HEK293 (cell line): ENCODE results near the gene WDPCP.

Experiments
- CTCF ChIA-PET: fragments of 350-600 bp; formaldehyde crosslinking; extraction: SDS; loops from one replicate; lab custom pipeline; 2021; ENCODE audit warnings: antibody characterized with exemption; lab: Yijun Ruan, JAX
- POLR2A ChIA-PET: fragments of 300-600 bp; formaldehyde crosslinking; extraction: SDS; loops from one replicate; lab custom pipeline; 2020; ENCODE audit warnings: antibody characterized with exemption, inconsistent platforms; lab: Yijun Ruan, JAX
- H3K27ac ChIP-seq: fragments of 200-500 bp; sonication (Bioruptor generic); 2 replicates; pipeline ENCODE4 v1.5.1; 2014; ENCODE audit warnings: low read depth, low read length, control low read depth, inconsistent platforms; ENCODE audit errors: extremely low read depth
- H3K36me3 ChIP-seq, 2 experiments: fragments of 200-500 bp in 1 of 2; sonication (Bioruptor generic) in 1 of 2; 1 replicate in 1 of 2; 2 replicates in 1 of 2; pipeline ENCODE4 v1.5.1; 2014 to 2017; ENCODE audit warnings: inconsistent platforms in 2 of 2, low read length in 2 of 2; ENCODE audit not compliant: control insufficient read depth in 2 of 2, insufficient read depth in 1 of 2
- H3K4me1 ChIP-seq: fragments of 200-500 bp; sonication (Bioruptor generic); 2 replicates; pipeline ENCODE4 v1.5.1; 2014; ENCODE audit warnings: mild to moderate bottlenecking, low read length, inconsistent platforms; ENCODE audit not compliant: control insufficient read depth, insufficient read depth
- H3K4me3 ChIP-seq: 2 replicates; pipeline ENCODE4 v1.5.1; 2011; ENCODE audit warnings: low read depth, mild to moderate bottlenecking, control low read depth, low read length, moderate library complexity
- H3K9me3 ChIP-seq: fragments of 200-500 bp; sonication (Bioruptor generic); 2 replicates; pipeline ENCODE4 v1.5.1; 2014; ENCODE audit warnings: low read depth, low read length, inconsistent platforms; ENCODE audit not compliant: control insufficient read depth, insufficient read depth
- IKZF3 ChIP-seq: fragments of 450-650 bp; IDR thresholded peaks from 2 replicates; pipeline ENCODE4 v1.5.0; 2018; ENCODE audit warnings: missing biosample characterization, mild to moderate bottlenecking, missing genetic modification characterization, moderate library complexity
- RBAK ChIP-seq: fragments of 450-650 bp; formaldehyde crosslinking; IDR thresholded peaks from 2 replicates; pipeline ENCODE4 v1.5.1; 2016; ENCODE audit warnings: missing biosample characterization, missing genetic modification characterization
- SCRT2 ChIP-seq: fragments of 450-650 bp; formaldehyde crosslinking; IDR thresholded peaks from 2 replicates; pipeline ENCODE4 v1.5.1; 2016; ENCODE audit warnings: missing biosample characterization, missing genetic modification characterization
- YY1 ChIP-seq: fragments of 450-650 bp; formaldehyde crosslinking; IDR thresholded peaks from 2 replicates; pipeline ENCODE4 v1.5.1; 2018; ENCODE audit warnings: missing biosample characterization, missing genetic modification characterization
- ZBTB1 ChIP-seq: fragments of 450-650 bp; formaldehyde crosslinking; IDR thresholded peaks from 2 replicates; pipeline ENCODE4 v1.5.1; 2016; ENCODE audit warnings: missing biosample characterization, missing genetic modification characterization
- ZNF2 ChIP-seq: fragments of 450-650 bp; formaldehyde crosslinking; IDR thresholded peaks from 2 replicates; pipeline ENCODE4 v1.5.1; 2016; ENCODE audit warnings: missing biosample characterization, missing genetic modification characterization
- ZNF202 ChIP-seq: fragments of 450-650 bp; formaldehyde crosslinking; IDR thresholded peaks from 2 replicates; pipeline ENCODE4 v1.5.1; 2016; ENCODE audit warnings: missing biosample characterization, missing genetic modification characterization, borderline replicate concordance
- ZNF211 ChIP-seq: fragments of 450-650 bp; formaldehyde crosslinking; IDR thresholded peaks from 2 replicates; pipeline ENCODE4 v1.5.1; 2016; ENCODE audit warnings: low read depth, missing biosample characterization, missing genetic modification characterization
- ZNF341 ChIP-seq: fragments of 450-650 bp; formaldehyde crosslinking; IDR thresholded peaks from 2 replicates; pipeline ENCODE4; 2016; ENCODE audit warnings: low read depth, missing biosample characterization, missing genetic modification characterization
- ZNF433 ChIP-seq: fragments of 450-650 bp; formaldehyde crosslinking; IDR thresholded peaks from 2 replicates; pipeline ENCODE4 v1.5.1; 2016; ENCODE audit warnings: missing biosample characterization, missing genetic modification characterization, low read depth
- ZNF610 ChIP-seq: fragments of 450-650 bp; formaldehyde crosslinking; IDR thresholded peaks from 2 replicates; pipeline ENCODE4 v1.5.1; 2016; ENCODE audit warnings: missing biosample characterization, missing genetic modification characterization, borderline replicate concordance
- ZNF658 ChIP-seq: fragments of 450-650 bp; formaldehyde crosslinking; IDR thresholded peaks from 2 replicates; pipeline ENCODE4; 2016; ENCODE audit warnings: missing biosample characterization, missing genetic modification characterization
- ZNF670 ChIP-seq: fragments of 450-650 bp; formaldehyde crosslinking; IDR thresholded peaks from 2 replicates; pipeline ENCODE4 v1.5.1; 2016; ENCODE audit warnings: missing biosample characterization, missing genetic modification characterization, low read depth
- ZNF701 ChIP-seq: fragments of 450-650 bp; formaldehyde crosslinking; IDR thresholded peaks from 2 replicates; pipeline ENCODE4 v1.5.1; 2016; ENCODE audit warnings: missing biosample characterization, missing genetic modification characterization
- ZNF76 ChIP-seq: fragments of 450-650 bp; formaldehyde crosslinking; IDR thresholded peaks from 2 replicates; pipeline ENCODE4; 2016; ENCODE audit warnings: low read depth, missing biosample characterization, missing genetic modification characterization, borderline replicate concordance
- ZNF776 ChIP-seq: fragments of 450-650 bp; formaldehyde crosslinking; IDR thresholded peaks from 2 replicates; pipeline ENCODE4 v1.5.0; 2017; ENCODE audit warnings: missing biosample characterization, missing genetic modification characterization, borderline replicate concordance
- ZNF777 ChIP-seq: fragments of 450-650 bp; formaldehyde crosslinking; IDR thresholded peaks from 2 replicates; pipeline ENCODE4 v1.5.1; 2017; ENCODE audit warnings: missing biosample characterization, missing genetic modification characterization, borderline replicate concordance
- TF ChIP-seq, protein P1 (sequence below): fragments of 450-650 bp; formaldehyde crosslinking; IDR thresholded peaks from 2 replicates; pipeline ENCODE4 v1.5.1; 2016; ENCODE audit warnings: missing biosample characterization, missing genetic modification characterization
- TF ChIP-seq, protein P2 (sequence below): fragments of 450-650 bp; formaldehyde crosslinking; IDR thresholded peaks from 2 replicates; pipeline ENCODE4 v1.5.1; 2016; ENCODE audit warnings: missing biosample characterization, missing genetic modification characterization
- TF ChIP-seq, protein P3 (sequence below): fragments of 450-650 bp; formaldehyde crosslinking; IDR thresholded peaks from 2 replicates; pipeline ENCODE4 v1.5.1; 2016; ENCODE audit warnings: missing biosample characterization, missing genetic modification characterization
- TF ChIP-seq, protein P4 (sequence below): fragments of 450-650 bp; formaldehyde crosslinking; IDR thresholded peaks from 2 replicates; pipeline ENCODE4 v1.5.1; 2017; ENCODE audit warnings: missing biosample characterization, missing genetic modification characterization
- TF ChIP-seq, protein P5 (sequence below): fragments of 450-650 bp; formaldehyde crosslinking; IDR thresholded peaks from 2 replicates; pipeline ENCODE4 v1.5.1; 2016; ENCODE audit warnings: missing biosample characterization, missing genetic modification characterization, low read depth
- TF ChIP-seq, protein P6 (sequence below): fragments of 450-650 bp; IDR thresholded peaks from 2 replicates; pipeline ENCODE4 v1.5.1; 2018; ENCODE audit warnings: missing biosample characterization, mild to moderate bottlenecking, missing genetic modification characterization

The WDPCP gene

DNA sequence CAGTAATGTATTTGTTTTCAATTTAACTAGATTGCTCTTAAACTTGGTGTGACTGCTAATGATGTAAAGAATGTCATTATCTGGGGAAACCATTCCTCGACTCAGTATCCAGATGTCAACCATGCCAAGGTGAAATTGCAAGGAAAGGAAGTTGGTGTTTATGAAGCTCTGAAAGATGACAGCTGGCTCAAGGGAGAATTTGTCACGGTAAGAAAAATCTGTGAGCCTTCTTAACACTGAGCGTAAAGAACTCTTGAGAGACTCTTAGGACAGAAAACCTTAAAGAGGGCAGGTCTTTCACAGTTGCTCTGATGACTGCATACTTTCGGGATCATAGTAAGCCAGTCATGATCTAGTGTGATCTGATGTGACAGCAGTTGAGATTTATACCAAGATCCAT lies 16.4 kb upstream of the WDPCP start:
- TF ChIP-seq SCRT2 (tag by site-specific recombination) (no peak), ZNF701 (tag by site-specific recombination) (no peak), ZBTB1 (tag by site-specific recombination) (no peak), ZNF202 (tag by site-specific recombination) (no peak), ZNF777 (tag by site-specific recombination) (no peak), ZNF610 (no peak), ZNF670 (tag by site-specific recombination) (no peak)
- TF ChIP-seq, protein P1, sequence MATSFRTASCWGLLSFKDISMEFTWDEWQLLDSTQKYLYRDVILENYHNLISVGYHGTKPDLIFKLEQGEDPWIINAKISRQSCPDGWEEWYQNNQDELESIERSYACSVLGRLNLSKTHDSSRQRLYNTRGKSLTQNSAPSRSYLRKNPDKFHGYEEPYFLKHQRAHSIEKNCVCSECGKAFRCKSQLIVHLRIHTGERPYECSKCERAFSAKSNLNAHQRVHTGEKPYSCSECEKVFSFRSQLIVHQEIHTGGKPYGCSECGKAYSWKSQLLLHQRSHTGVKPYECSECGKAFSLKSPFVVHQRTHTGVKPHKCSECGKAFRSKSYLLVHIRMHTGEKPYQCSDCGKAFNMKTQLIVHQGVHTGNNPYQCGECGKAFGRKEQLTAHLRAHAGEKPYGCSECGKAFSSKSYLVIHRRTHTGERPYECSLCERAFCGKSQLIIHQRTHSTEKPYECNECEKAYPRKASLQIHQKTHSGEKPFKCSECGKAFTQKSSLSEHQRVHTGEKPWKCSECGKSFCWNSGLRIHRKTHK (tag by site-specific recombination): no peak
- ChIA-PET CTCF (no interaction called here), POLR2A (no interaction called here)
- H3K4me1 ChIP-seq: no peaks in the 10 kb centered on the region
- H3K9me3 ChIP-seq: no peaks in the 10 kb centered on the region
- no peak overlapping the region for H3K27ac ChIP-seq
- no peak overlapping the region for H3K4me3 ChIP-seq
- peaks cover 66 to 76% of the 10 kb centered on the region in 2 experiments for H3K36me3 ChIP-seq

DNA sequence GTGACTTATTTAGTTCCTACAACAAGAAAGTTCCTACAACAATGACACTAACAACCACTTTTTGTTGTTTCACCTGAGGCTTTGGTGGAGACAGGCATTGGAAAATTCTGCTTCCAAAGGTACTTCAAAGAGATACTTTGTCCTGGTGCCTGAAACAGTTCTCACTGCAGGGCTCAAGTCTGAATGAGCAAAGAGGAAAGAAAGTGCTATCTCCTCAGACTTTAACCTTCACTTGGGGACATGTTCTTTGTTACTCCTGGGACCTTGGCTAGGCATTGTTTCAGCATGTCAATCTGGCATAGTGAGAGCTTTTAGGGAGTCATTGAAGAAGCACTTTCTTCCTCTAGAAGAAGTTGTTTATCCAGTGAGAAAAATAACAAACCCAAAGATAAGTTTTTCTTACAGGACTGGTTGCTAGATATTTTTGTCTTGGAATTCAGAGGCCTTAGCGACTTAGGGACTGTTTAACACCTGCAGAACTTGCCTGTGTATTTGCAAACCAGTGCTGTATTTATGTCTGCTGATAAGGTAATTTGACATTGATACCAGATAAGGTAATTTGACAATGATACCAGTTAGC lies 12.7 kb upstream of the WDPCP start:
- no peak overlapping the region for H3K4me3 ChIP-seq
- H3K4me1 ChIP-seq: no peaks in the 10 kb centered on the region
- peaks cover 71 to 88% of the 10 kb centered on the region in 2 experiments for H3K36me3 ChIP-seq
- CTCF ChIA-PET: interaction anchor here (0.7 to 1.3 kb wide), 2 partner anchors 91 to 92 kb away, joined by 4 read pairs; no protein-coding TSS in a partner anchor
- H3K27ac ChIP-seq: no peak overlapping the region
- POLR2A ChIA-PET: no interaction called here
- no peaks in the 10 kb centered on the region for H3K9me3 ChIP-seq
- TF ChIP-seq, protein P2, sequence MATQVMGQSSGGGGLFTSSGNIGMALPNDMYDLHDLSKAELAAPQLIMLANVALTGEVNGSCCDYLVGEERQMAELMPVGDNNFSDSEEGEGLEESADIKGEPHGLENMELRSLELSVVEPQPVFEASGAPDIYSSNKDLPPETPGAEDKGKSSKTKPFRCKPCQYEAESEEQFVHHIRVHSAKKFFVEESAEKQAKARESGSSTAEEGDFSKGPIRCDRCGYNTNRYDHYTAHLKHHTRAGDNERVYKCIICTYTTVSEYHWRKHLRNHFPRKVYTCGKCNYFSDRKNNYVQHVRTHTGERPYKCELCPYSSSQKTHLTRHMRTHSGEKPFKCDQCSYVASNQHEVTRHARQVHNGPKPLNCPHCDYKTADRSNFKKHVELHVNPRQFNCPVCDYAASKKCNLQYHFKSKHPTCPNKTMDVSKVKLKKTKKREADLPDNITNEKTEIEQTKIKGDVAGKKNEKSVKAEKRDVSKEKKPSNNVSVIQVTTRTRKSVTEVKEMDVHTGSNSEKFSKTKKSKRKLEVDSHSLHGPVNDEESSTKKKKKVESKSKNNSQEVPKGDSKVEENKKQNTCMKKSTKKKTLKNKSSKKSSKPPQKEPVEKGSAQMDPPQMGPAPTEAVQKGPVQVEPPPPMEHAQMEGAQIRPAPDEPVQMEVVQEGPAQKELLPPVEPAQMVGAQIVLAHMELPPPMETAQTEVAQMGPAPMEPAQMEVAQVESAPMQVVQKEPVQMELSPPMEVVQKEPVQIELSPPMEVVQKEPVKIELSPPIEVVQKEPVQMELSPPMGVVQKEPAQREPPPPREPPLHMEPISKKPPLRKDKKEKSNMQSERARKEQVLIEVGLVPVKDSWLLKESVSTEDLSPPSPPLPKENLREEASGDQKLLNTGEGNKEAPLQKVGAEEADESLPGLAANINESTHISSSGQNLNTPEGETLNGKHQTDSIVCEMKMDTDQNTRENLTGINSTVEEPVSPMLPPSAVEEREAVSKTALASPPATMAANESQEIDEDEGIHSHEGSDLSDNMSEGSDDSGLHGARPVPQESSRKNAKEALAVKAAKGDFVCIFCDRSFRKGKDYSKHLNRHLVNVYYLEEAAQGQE (tag by site-specific recombination): no peak
- TF ChIP-seq RBAK (tag by site-specific recombination) (no peak), IKZF3 (tag by site-specific recombination) (no peak), ZNF433 (tag by site-specific recombination) (no peak), ZNF211 (tag by site-specific recombination) (no peak), YY1 (tag by site-specific recombination) (no peak), ZNF776 (tag by site-specific recombination) (no peak), ZNF658 (tag by site-specific recombination) (no peak), ZNF2 (tag by site-specific recombination) (no peak), ZNF341 (tag by site-specific recombination) (no peak), ZNF76 (tag by site-specific recombination) (no peak)
- TF ChIP-seq, protein P3, sequence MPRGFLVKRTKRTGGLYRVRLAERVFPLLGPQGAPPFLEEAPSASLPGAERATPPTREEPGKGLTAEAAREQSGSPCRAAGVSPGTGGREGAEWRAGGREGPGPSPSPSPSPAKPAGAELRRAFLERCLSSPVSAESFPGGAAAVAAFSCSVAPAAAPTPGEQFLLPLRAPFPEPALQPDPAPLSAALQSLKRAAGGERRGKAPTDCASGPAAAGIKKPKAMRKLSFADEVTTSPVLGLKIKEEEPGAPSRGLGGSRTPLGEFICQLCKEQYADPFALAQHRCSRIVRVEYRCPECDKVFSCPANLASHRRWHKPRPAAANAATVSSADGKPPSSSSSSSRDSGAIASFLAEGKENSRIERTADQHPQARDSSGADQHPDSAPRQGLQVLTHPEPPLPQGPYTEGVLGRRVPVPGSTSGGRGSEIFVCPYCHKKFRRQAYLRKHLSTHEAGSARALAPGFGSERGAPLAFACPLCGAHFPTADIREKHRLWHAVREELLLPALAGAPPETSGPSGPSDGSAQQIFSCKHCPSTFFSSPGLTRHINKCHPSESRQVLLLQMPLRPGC (tag by site-specific recombination): no peak
- TF ChIP-seq, protein P4, sequence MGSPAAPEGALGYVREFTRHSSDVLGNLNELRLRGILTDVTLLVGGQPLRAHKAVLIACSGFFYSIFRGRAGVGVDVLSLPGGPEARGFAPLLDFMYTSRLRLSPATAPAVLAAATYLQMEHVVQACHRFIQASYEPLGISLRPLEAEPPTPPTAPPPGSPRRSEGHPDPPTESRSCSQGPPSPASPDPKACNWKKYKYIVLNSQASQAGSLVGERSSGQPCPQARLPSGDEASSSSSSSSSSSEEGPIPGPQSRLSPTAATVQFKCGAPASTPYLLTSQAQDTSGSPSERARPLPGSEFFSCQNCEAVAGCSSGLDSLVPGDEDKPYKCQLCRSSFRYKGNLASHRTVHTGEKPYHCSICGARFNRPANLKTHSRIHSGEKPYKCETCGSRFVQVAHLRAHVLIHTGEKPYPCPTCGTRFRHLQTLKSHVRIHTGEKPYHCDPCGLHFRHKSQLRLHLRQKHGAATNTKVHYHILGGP (tag by site-specific recombination): no peak
- TF ChIP-seq, protein P5, sequence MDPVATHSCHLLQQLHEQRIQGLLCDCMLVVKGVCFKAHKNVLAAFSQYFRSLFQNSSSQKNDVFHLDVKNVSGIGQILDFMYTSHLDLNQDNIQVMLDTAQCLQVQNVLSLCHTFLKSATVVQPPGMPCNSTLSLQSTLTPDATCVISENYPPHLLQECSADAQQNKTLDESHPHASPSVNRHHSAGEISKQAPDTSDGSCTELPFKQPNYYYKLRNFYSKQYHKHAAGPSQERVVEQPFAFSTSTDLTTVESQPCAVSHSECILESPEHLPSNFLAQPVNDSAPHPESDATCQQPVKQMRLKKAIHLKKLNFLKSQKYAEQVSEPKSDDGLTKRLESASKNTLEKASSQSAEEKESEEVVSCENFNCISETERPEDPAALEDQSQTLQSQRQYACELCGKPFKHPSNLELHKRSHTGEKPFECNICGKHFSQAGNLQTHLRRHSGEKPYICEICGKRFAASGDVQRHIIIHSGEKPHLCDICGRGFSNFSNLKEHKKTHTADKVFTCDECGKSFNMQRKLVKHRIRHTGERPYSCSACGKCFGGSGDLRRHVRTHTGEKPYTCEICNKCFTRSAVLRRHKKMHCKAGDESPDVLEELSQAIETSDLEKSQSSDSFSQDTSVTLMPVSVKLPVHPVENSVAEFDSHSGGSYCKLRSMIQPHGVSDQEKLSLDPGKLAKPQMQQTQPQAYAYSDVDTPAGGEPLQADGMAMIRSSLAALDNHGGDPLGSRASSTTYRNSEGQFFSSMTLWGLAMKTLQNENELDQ: no peak
- TF ChIP-seq, protein P6, sequence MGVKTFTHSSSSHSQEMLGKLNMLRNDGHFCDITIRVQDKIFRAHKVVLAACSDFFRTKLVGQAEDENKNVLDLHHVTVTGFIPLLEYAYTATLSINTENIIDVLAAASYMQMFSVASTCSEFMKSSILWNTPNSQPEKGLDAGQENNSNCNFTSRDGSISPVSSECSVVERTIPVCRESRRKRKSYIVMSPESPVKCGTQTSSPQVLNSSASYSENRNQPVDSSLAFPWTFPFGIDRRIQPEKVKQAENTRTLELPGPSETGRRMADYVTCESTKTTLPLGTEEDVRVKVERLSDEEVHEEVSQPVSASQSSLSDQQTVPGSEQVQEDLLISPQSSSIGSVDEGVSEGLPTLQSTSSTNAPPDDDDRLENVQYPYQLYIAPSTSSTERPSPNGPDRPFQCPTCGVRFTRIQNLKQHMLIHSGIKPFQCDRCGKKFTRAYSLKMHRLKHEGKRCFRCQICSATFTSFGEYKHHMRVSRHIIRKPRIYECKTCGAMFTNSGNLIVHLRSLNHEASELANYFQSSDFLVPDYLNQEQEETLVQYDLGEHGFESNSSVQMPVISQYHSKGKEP: no peak
